SK-N-SH (cell line): Measurements from ENCODE around the gene DOK1. TPM values are rescaled to one million over a fixed set of nuclear protein-coding genes. Genes with fewer than 3 reads are reported as not detected.

Experiments used
- CTCF ChIA-PET: fragments of 300-600, 350-600 bp; formaldehyde crosslinking; extraction: SDS; loops from one replicate; lab custom pipeline; 2021; lab: Yijun Ruan, JAX
- POLR2A ChIA-PET: fragments of 350-600 bp; sonication (Branson Sonifier 250); formaldehyde crosslinking; extraction: SDS; loops from one replicate; lab custom pipeline; 2020; ENCODE audit warnings: antibody characterized with exemption, inconsistent platforms; lab: Yijun Ruan, JAX
- DNase-seq: peaks from one replicate; pipeline ENCODE4 v3.0.0; 2012
- H2AFZ ChIP-seq: fragments of 200-600 bp; sonication (generic); 2 replicates; pipeline ENCODE4 v1.8.1; 2016; ENCODE audit warnings: antibody characterized with exemption, mild to moderate bottlenecking, low read depth
- H3F3A ChIP-seq: fragments of 200-600 bp; sonication (generic); replicated peaks from 2 replicates; pipeline ENCODE3; 2016; ENCODE audit warnings: antibody characterized with exemption, mild to moderate bottlenecking; ENCODE audit not compliant: insufficient read depth
- H3K27ac ChIP-seq, 2 experiments: fragments of 200-500 bp in 1 of 2; fragments of 200-600 bp in 1 of 2; sonication (Bioruptor generic) in 1 of 2; sonication (generic), shearing (Covaris generic) in 1 of 2; 2 replicates each; pipeline versions ENCODE4 v1.5.1 to v1.6.1; 2014 to 2016; ENCODE audit warnings: low read depth in 2 of 2, inconsistent platforms in 1 of 2, low read length in 1 of 2, mild to moderate bottlenecking in 1 of 2, mixed read lengths in 1 of 2
- H3K27me3 ChIP-seq: fragments of 200-600 bp; sonication (generic), shearing (Covaris generic); 2 replicates; pipeline ENCODE4 v1.6.1; 2016; ENCODE audit warnings: mixed run types; ENCODE audit not compliant: insufficient read depth
- H3K36me3 ChIP-seq, 2 experiments: fragments of 200-500 bp in 1 of 2; fragments of 200-600 bp in 1 of 2; sonication (Bioruptor generic) in 1 of 2; sonication (generic) in 1 of 2; replicated peaks in 1 of 2; 2 replicates each; pipeline versions ENCODE3 to v1.5.1; 2014 to 2016; ENCODE audit warnings: low read length in 1 of 2, mild to moderate bottlenecking in 1 of 2; ENCODE audit not compliant: insufficient read depth in 2 of 2, control insufficient read depth in 1 of 2
- H3K4me1 ChIP-seq, 2 experiments: fragments of 200-500 bp in 1 of 2; fragments of 200-600 bp in 1 of 2; sonication (Bioruptor generic) in 1 of 2; sonication (generic), shearing (Covaris generic) in 1 of 2; 2 replicates each; pipeline versions ENCODE4 v1.5.1 to v1.6.1; 2014 to 2016; ENCODE audit warnings: low read depth in 1 of 2, low read length in 1 of 2, mixed run types in 1 of 2; ENCODE audit not compliant: insufficient read depth in 2 of 2, control insufficient read depth in 1 of 2
- H3K4me2 ChIP-seq: fragments of 200-600 bp; sonication (generic), shearing (Covaris generic); 2 replicates; pipeline ENCODE4 v1.6.1; 2017; ENCODE audit warnings: mixed run types
- H3K4me3 ChIP-seq, 2 experiments: fragments of 200-500 bp in 1 of 2; fragments of 200-600 bp in 1 of 2; sonication (Bioruptor generic) in 1 of 2; sonication (generic), shearing (Covaris generic) in 1 of 2; 2 replicates each; pipeline versions ENCODE4 v1.5.1 to v1.8.1; 2014 to 2016; ENCODE audit warnings: low read depth in 2 of 2, inconsistent platforms in 1 of 2, low read length in 1 of 2, mild to moderate bottlenecking in 1 of 2, mixed read lengths in 1 of 2, moderate library complexity in 1 of 2
- H3K79me2 ChIP-seq: fragments of 200-600 bp; sonication (generic); 2 replicates; pipeline ENCODE4 v1.8.1; 2017; ENCODE audit warnings: mild to moderate bottlenecking; ENCODE audit not compliant: insufficient read depth
- H3K9ac ChIP-seq: fragments of 200-600 bp; sonication (generic); 2 replicates; pipeline ENCODE4 v1.6.1; 2017; ENCODE audit warnings: mixed run types
- H3K9me2 ChIP-seq: fragments of 200-600 bp; sonication (generic); 2 replicates; pipeline ENCODE4 v1.6.1; 2017; ENCODE audit warnings: mixed run types
- H3K9me3 ChIP-seq: fragments of 200-600 bp; sonication (generic); 2 replicates; pipeline ENCODE4 v1.6.1; 2017; ENCODE audit warnings: mixed run types, mild to moderate bottlenecking, moderate library complexity
- H4K20me1 ChIP-seq: fragments of 200-600 bp; sonication (generic); 2 replicates; pipeline ENCODE4 v1.6.1; 2017; ENCODE audit warnings: mild to moderate bottlenecking, mixed run types; ENCODE audit not compliant: insufficient read depth
- CHD2 ChIP-seq: fragments of 150-350 bp; IDR thresholded peaks from 2 replicates; pipeline ENCODE4 v1.6.1; 2018; ENCODE audit warnings: low read length; ENCODE audit not compliant: partially characterized antibody
- CTCF ChIP-seq: fragments of 200-600 bp; sonication (generic); IDR thresholded peaks from 2 replicates; pipeline ENCODE4 v1.6.1; 2017; ENCODE audit warnings: antibody characterized with exemption, mild to moderate bottlenecking, moderate library complexity
- ELF1 ChIP-seq: IDR thresholded peaks from 2 replicates; pipeline ENCODE4 v1.4.0; 2012
- EP300 ChIP-seq, 2 experiments: IDR thresholded peaks; 2 replicates each; pipeline versions ENCODE4 v1.4.0 to v1.6.1; 2012; ENCODE audit warnings: borderline replicate concordance in 1 of 2, low read depth in 1 of 2, low read length in 1 of 2
- EZH2phosphoT487 ChIP-seq: fragments of 200-600 bp; sonication (generic); IDR thresholded peaks from 2 replicates; pipeline ENCODE4 v1.6.1; 2017; ENCODE audit warnings: low read depth, mixed run types, mild to moderate bottlenecking, antibody characterized with exemption, moderate library complexity, borderline replicate concordance
- FOXM1 ChIP-seq: IDR thresholded peaks from 2 replicates; pipeline ENCODE4 v1.4.0; 2012; ENCODE audit warnings: low read depth, mild to moderate bottlenecking
- GATA2 ChIP-seq: sonication (generic); formaldehyde crosslinking; IDR thresholded peaks from 2 replicates; pipeline ENCODE4 v1.5.0; 2020; ENCODE audit warnings: mild to moderate bottlenecking, missing genetic modification reagents
- JUND ChIP-seq: IDR thresholded peaks from 2 replicates; pipeline ENCODE4 v1.4.0; 2012
- MEF2A ChIP-seq: IDR thresholded peaks from 2 replicates; pipeline ENCODE4 v1.4.0; 2012; ENCODE audit warnings: low read depth, borderline replicate concordance
- MXI1 ChIP-seq: IDR thresholded peaks from 2 replicates; pipeline ENCODE4 v1.6.1; 2012; ENCODE audit warnings: mild to moderate bottlenecking, low read depth, low read length, improper control_type of control experiment
- NFIC ChIP-seq: IDR thresholded peaks from 2 replicates; pipeline ENCODE4 v1.4.0; 2012; ENCODE audit warnings: borderline replicate concordance
- PBX3 ChIP-seq: IDR thresholded peaks from 2 replicates; pipeline ENCODE4; 2012
- POLR2AphosphoS5 ChIP-seq: IDR thresholded peaks from 2 replicates; pipeline ENCODE4 v1.6.1; 2012; ENCODE audit warnings: low read depth, low read length
- RCOR1 ChIP-seq: fragments of 150-350 bp; IDR thresholded peaks from 2 replicates; pipeline ENCODE4 v1.6.1; 2017; ENCODE audit warnings: antibody characterized with exemption, low read length
- SIN3A ChIP-seq: IDR thresholded peaks from 2 replicates; pipeline ENCODE4 v1.6.1; 2012; ENCODE audit warnings: low read depth, mild to moderate bottlenecking, low read length, moderate library complexity, borderline replicate concordance
- SMC3 ChIP-seq: IDR thresholded peaks from 2 replicates; pipeline ENCODE4 v1.6.1; 2012; ENCODE audit warnings: low read depth, low read length, improper control_type of control experiment
- TAF1 ChIP-seq: IDR thresholded peaks from 2 replicates; pipeline ENCODE4 v1.6.1; 2012; ENCODE audit warnings: low read depth, mild to moderate bottlenecking, low read length, moderate library complexity, borderline replicate concordance
- TCF12 ChIP-seq: IDR thresholded peaks from 2 replicates; pipeline ENCODE4 v1.4.0; 2012
- TEAD4 ChIP-seq: IDR thresholded peaks from 2 replicates; pipeline ENCODE4 v1.4.0; 2012; ENCODE audit warnings: mild to moderate bottlenecking, borderline replicate concordance; ENCODE audit not compliant: insufficient read depth
- WGBS: methylation state at CpG from one replicate; pipeline ENCODE4 v1.1.6; 2017; ENCODE audit warnings: low lambda C conversion rate; 5-methylcytosine and 5-hydroxymethylcytosine counted together
- polyA plus RNA-seq, 3 experiments: library from polyadenylated mRNA; depleted of rRNA; stranded (reverse); fragments of >200 nt; gene quantifications; 2 replicates each; pipeline ENCODE4 v1.2.3, GENCODE V29; 2012
- TF ChIP-seq, protein P1 (sequence below): IDR thresholded peaks from 2 replicates; pipeline ENCODE4 v1.6.1; 2012; ENCODE audit warnings: mild to moderate bottlenecking, low read depth, low read length, moderate library complexity
- TF ChIP-seq, protein P2 (sequence below): IDR thresholded peaks from 2 replicates; pipeline ENCODE4 v1.4.0; 2012; ENCODE audit warnings: low read depth, borderline replicate concordance

Gene DOK1
- polyA plus RNA-seq, 1 of the 3 experiments (the other 2 are of a cell fraction), result 25.3 TPM

- no peaks in the 10 kb centered on the region for H3K9me3 ChIP-seq
- no peak for DNase-seq
- H3K79me2 ChIP-seq, result no peaks in the 10 kb centered on the region
- TF ChIP-seq EP300 (IDR thresholded peaks at IDR 0.05; ENCODE audit: borderline replicate concordance in 1 of 2, low read depth in 1 of 2, low read length in 1 of 2) (no peak), ELF1 (no peak), SIN3A (no peak), SMC3 (no peak), RCOR1 (no peak), NFIC (no peak)
- TF ChIP-seq, protein P1, sequence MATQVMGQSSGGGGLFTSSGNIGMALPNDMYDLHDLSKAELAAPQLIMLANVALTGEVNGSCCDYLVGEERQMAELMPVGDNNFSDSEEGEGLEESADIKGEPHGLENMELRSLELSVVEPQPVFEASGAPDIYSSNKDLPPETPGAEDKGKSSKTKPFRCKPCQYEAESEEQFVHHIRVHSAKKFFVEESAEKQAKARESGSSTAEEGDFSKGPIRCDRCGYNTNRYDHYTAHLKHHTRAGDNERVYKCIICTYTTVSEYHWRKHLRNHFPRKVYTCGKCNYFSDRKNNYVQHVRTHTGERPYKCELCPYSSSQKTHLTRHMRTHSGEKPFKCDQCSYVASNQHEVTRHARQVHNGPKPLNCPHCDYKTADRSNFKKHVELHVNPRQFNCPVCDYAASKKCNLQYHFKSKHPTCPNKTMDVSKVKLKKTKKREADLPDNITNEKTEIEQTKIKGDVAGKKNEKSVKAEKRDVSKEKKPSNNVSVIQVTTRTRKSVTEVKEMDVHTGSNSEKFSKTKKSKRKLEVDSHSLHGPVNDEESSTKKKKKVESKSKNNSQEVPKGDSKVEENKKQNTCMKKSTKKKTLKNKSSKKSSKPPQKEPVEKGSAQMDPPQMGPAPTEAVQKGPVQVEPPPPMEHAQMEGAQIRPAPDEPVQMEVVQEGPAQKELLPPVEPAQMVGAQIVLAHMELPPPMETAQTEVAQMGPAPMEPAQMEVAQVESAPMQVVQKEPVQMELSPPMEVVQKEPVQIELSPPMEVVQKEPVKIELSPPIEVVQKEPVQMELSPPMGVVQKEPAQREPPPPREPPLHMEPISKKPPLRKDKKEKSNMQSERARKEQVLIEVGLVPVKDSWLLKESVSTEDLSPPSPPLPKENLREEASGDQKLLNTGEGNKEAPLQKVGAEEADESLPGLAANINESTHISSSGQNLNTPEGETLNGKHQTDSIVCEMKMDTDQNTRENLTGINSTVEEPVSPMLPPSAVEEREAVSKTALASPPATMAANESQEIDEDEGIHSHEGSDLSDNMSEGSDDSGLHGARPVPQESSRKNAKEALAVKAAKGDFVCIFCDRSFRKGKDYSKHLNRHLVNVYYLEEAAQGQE, result no peak
- TF ChIP-seq, protein P2, sequence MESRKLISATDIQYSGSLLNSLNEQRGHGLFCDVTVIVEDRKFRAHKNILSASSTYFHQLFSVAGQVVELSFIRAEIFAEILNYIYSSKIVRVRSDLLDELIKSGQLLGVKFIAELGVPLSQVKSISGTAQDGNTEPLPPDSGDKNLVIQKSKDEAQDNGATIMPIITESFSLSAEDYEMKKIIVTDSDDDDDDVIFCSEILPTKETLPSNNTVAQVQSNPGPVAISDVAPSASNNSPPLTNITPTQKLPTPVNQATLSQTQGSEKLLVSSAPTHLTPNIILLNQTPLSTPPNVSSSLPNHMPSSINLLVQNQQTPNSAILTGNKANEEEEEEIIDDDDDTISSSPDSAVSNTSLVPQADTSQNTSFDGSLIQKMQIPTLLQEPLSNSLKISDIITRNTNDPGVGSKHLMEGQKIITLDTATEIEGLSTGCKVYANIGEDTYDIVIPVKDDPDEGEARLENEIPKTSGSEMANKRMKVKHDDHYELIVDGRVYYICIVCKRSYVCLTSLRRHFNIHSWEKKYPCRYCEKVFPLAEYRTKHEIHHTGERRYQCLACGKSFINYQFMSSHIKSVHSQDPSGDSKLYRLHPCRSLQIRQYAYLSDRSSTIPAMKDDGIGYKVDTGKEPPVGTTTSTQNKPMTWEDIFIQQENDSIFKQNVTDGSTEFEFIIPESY, result no peak
- no peaks in the 10 kb centered on the region for H3K9me2 ChIP-seq
- no peak overlapping the region for H3K27ac ChIP-seq
- no peaks in the 10 kb centered on the region for H3K4me1 ChIP-seq
- ChIA-PET CTCF (interaction anchor here (2.1 to 7.8 kb wide), 2 partner anchors 30 to 54 kb away, joined by 7 to 102 read pairs; partner anchors contain the start of genes CCDC142, PCGF1 and TTC31), POLR2A (no interaction called here)
- peaks cover 12% of the 10 kb centered on the region for H3F3A ChIP-seq
- H3K36me3 ChIP-seq, result peaks cover 10 to 20% of the 10 kb centered on the region in 2 experiments
- H3K4me2 ChIP-seq, result no peak overlapping the region
- H3K4me3 ChIP-seq, result no peak overlapping the region
- H3K27me3 ChIP-seq, result no peaks in the 10 kb centered on the region
- no peak overlapping the region for H2AFZ ChIP-seq
- H3K9ac ChIP-seq, result no peak overlapping the region
- H4K20me1 ChIP-seq, result no peaks in the 10 kb centered on the region
- WGBS, result 76% methylated on average over 4 of the region's 4 CpGs
These were observed 17.4 kb upstream of the DOK1 start for GRCh38 chr2:74537140-74537539.

DNA sequence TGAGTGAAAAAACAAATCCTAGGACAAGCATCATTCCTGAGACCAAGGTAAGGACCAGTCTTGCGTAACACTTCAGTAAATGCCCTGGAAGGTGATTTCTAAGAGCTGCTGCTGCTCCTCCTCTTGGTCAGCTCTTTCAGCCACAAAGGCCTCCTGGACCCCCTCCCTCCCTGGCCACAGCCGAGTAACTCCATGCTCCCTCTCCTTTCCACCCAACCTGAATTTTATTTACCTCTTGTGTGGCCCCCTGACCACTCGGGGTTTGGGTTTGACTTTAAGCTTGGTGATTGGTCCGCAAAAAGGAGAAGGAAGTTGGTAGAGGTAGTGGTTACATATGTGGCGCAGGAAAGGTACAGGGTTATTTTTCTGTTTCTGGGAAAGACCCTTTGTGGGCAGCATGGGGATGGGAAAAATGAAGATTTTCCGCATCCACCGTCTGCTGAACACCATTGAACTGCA lies 15.6 kb upstream of the DOK1 start:
- H3K36me3 ChIP-seq, result peaks cover 4 to 6% of the 10 kb centered on the region in 2 experiments
- no peak overlapping the region for H3K4me3 ChIP-seq
- no peaks in the 10 kb centered on the region for H3K79me2 ChIP-seq
- H4K20me1 ChIP-seq, result no peaks in the 10 kb centered on the region
- no peak overlapping the region for H3K4me2 ChIP-seq
- H3K27ac ChIP-seq, result no peak overlapping the region
- TF ChIP-seq JUND (no peak), MEF2A (no peak), CHD2 (no peak), TAF1 (no peak), MXI1 (no peak), GATA2 (no peak), TCF12 (no peak), TEAD4 (no peak), SMC3 (no peak), EZH2phosphoT487 (no peak), POLR2AphosphoS5 (no peak), EP300 (IDR thresholded peaks at IDR 0.05; ENCODE audit: borderline replicate concordance in 1 of 2, low read depth in 1 of 2, low read length in 1 of 2) (no peak), FOXM1 (no peak), CTCF (no peak), PBX3 (no peak), ELF1 (no peak)
- TF ChIP-seq, all 33 proteins: peak for 0
- Histone ChIP-seq H3K9ac (no peak overlapping the region), H3K9me3 (no peaks in the 10 kb centered on the region), H3F3A (peaks cover 5% of the 10 kb centered on the region), H3K27me3 (no peaks in the 10 kb centered on the region), H3K9me2 (no peaks in the 10 kb centered on the region), H3K4me1 (no peaks in the 10 kb centered on the region), H2AFZ (no peak overlapping the region)
- ChIA-PET CTCF (no interaction called here), POLR2A (no interaction called here)
- 90% methylated on average over 7 of the region's 7 CpGs for WGBS
- no peak for DNase-seq
